Adrenal gland (tissue), 5 donors: ENCODE data around the gene LZTR1.

Experiments used
- CTCF ChIP-seq, 6 experiments: fragments of 450-650 bp in 4 of 6; fragments of 200-600 bp in 2 of 6; sonication (generic) in 1 of 6; IDR thresholded peaks; 1 replicate in 5 of 6; 2 replicates in 1 of 6; pipeline versions ENCODE4 v1.5.1 to v1.8.0; 2016 to 2021; ENCODE audit warnings: antibody characterized with exemption in 6 of 6, mild to moderate bottlenecking in 2 of 6, moderate library complexity in 1 of 6
- POLR2A ChIP-seq, 2 donors: fragments of 450-650 bp; IDR thresholded peaks; one replicate each; pipeline ENCODE4 v1.6.1; 2017; ENCODE audit warnings: antibody characterized with exemption in 2 of 2, mild to moderate bottlenecking in 2 of 2, moderate library complexity in 1 of 2
- donor health status: DM: no; HTN: no; CAD: no.

GRCh38 chr22:20994128-20994901 is 12.2 kb downstream of the LZTR1 start:
- TF ChIP-seq CTCF (IDR thresholded peaks at IDR 0.05) (no peak), POLR2A (IDR thresholded peaks at IDR 0.05) (no peak)
